ENCODE data around the gene SNPH.

The SNPH gene

GRCh38 chr20:1306316-1307135, 40.4 kb downstream of the SNPH start:
- no peak for DNase-seq (ENCODE audit: low read depth)

- no peak for DNase-seq (ENCODE audit: low read depth)
Measured at GRCh38 chr20:1307171-1307570, 41.1 kb downstream of the SNPH start.

GRCh38 chr20:1307571-1307971, 41.5 kb downstream of the SNPH start:
- DNase-seq (ENCODE audit: low read depth): no peak

GRCh38 chr20:1308067-1308701, 42.1 kb downstream of the SNPH start:
- DNase-seq (ENCODE audit: low read depth): no peak

GRCh38 chr20:1308702-1309095, 42.6 kb downstream of the SNPH start:
- DNase-seq (ENCODE audit: low read depth): no peak

GRCh38 chr20:1309439-1309847, 43.3 kb downstream of the SNPH start:
- no peak for DNase-seq (ENCODE audit: low read depth)

GRCh38 chr20:1310071-1310470, 44.0 kb downstream of the SNPH start:
- no peak for DNase-seq (ENCODE audit: low read depth)

- DNase-seq (ENCODE audit: low read depth): no peak
Measured at GRCh38 chr20:1310506-1311190, 44.6 kb downstream of the SNPH start.

GRCh38 chr20:1312308-1312707, 46.2 kb downstream of the SNPH start:
- no peak for DNase-seq (ENCODE audit: low read depth)

- no peak for DNase-seq (ENCODE audit: low read depth)
Measured at GRCh38 chr20:1312904-1313235, 46.8 kb downstream of the SNPH start.

- DNase-seq (ENCODE audit: low read depth): peak; percentile 35
Measured at GRCh38 chr20:1313236-1313964, 47.3 kb downstream of the SNPH start.

- DNase-seq (ENCODE audit: low read depth): no peak
Measured at GRCh38 chr20:1315804-1316203, 49.7 kb downstream of the SNPH start.

GRCh38 chr20:1317545-1318255, 51.6 kb downstream of the SNPH start:
- DNase-seq (ENCODE audit: low read depth): no peak

- DNase-seq (ENCODE audit: low read depth): no peak
Measured at GRCh38 chr20:1319051-1319450, 53.0 kb downstream of the SNPH start.

GRCh38 chr20:1319462-1319861, 53.4 kb downstream of the SNPH start:
- DNase-seq (ENCODE audit: low read depth): no peak

GRCh38 chr20:1320016-1320415, 53.9 kb downstream of the SNPH start:
- no peak for DNase-seq (ENCODE audit: low read depth)

- DNase-seq (ENCODE audit: low read depth): no peak
Measured at GRCh38 chr20:1320902-1321653, 55.0 kb downstream of the SNPH start.

GRCh38 chr20:1321654-1321939, 55.5 kb downstream of the SNPH start:
- no peak for DNase-seq (ENCODE audit: low read depth)

GRCh38 chr20:1322511-1323245, 56.6 kb downstream of the SNPH start:
- DNase-seq (ENCODE audit: low read depth): no peak

- no peak for DNase-seq (ENCODE audit: low read depth)
Measured at GRCh38 chr20:1323256-1323655, 57.2 kb downstream of the SNPH start.
